ENCODE results near the gene KNTC1.

GRCh38 chr12:122602456-122602855, 75.4 kb downstream of the KNTC1 start:
- TF ChIP-seq EZH2 (IDR thresholded peaks at IDR 0.05; ENCODE audit: low read length) (no peak), CTCF (optimal IDR thresholded peaks at IDR 0.05 in 1 of 3, IDR thresholded peaks at IDR 0.05 in 1 of 3, conservative IDR thresholded peaks at IDR 0.05 in 1 of 3; ENCODE audit: extremely low read depth in 1 of 3, insufficient read depth in 2 of 3, low read length in 3 of 3) (no peak)

Measured in keratinocyte (primary cell).